ENCODE measurements around the gene TUSC2.

TUSC2 gene

DNA sequence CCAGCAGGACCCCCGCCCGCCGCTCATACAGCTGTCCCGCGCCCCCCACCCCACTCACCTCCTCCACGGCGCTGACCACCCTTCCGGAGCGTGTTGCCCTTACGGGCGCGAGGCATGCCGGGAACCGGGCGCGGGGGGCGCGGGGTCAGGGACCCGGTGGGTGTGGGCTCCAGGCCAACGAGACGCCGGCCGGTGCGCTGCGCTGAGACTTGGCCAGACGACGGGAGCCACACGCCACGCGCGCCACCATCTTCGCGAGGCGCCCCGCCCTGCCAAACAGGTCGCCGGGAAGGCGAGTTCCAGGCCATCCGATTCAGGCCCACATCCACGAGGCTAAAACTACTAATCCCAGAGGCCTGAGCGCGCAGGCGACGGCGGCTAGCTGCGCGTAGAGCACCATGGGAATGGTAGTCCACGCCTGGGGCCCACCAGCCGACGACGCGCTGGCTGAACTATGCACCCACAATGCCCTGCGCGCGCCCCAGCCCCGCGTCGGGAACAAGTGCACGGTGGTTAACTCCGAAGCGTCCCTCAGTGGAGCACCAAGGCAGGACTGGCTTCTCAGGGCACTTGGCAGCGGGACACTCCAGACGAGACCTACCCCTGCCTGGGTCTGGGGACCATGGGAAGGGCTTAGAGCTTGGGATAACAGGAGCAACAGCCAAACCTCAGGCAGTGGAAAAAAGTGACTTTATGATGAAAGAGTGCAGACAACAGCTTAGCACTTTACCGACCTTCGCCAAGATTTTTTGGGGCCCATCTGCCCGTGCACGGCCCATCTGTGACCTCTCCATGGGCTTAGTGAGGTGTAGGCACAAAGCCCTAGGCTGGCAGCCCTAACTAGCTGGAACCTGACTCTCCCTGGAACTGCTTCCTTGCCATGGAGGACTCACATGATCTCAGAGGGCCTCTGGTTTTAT lies 35.6 kb downstream of the TUSC2 start, which contains the start of gene IFRD2 (continued):
- TF ChIP-seq ZNF514 (tag by site-specific recombination; IDR thresholded peaks at IDR 0.05) (no peak), ZNF335 (tag by site-specific recombination; conservative IDR thresholded peaks at IDR 0.05) (peak; percentile 65; the same call in 1 of the 2 replicates), ZNF837 (tag by site-specific recombination; IDR thresholded peaks at IDR 0.05) (no peak), TCF7L2 (IDR thresholded peaks at IDR 0.05; ENCODE audit: borderline replicate concordance, low read depth, low read length) (no peak), ZBTB7A (tag by site-specific recombination; IDR thresholded peaks at IDR 0.05; ENCODE audit: low read depth) (no peak), ZNF747 (tag by site-specific recombination; IDR thresholded peaks at IDR 0.05) (no peak), ZNF274 (IDR thresholded peaks at IDR 0.05; ENCODE audit: low read length) (no peak), ZNF274 (tag by site-specific recombination; IDR thresholded peaks at IDR 0.05; ENCODE audit: borderline replicate concordance) (no peak), ZNF785 (tag by site-specific recombination; IDR thresholded peaks at IDR 0.05) (no peak), ZNF660 (tag by site-specific recombination; IDR thresholded peaks at IDR 0.05) (0 out of 2 replicates have a peak, but pooled peaks have one; percentile 12), HOXC10 (CRISPR knock-in tag; IDR thresholded peaks at IDR 0.05) (no peak), ZNF488 (tag by site-specific recombination; IDR thresholded peaks at IDR 0.05) (no peak), SALL2 (tag by site-specific recombination; IDR thresholded peaks at IDR 0.05; ENCODE audit: borderline replicate concordance) (no peak), ZNF280C (tag by site-specific recombination; IDR thresholded peaks at IDR 0.05) (no peak), ZNF354C (tag by site-specific recombination; IDR thresholded peaks at IDR 0.05; ENCODE audit: borderline replicate concordance, low read depth) (no peak), ZSCAN16 (tag by site-specific recombination; IDR thresholded peaks at IDR 0.05) (no peak), ZNF324 (tag by site-specific recombination; IDR thresholded peaks at IDR 0.05) (0 out of 2 replicates have a peak, but pooled peaks have one; percentile 31), ZNF560 (tag by site-specific recombination; IDR thresholded peaks at IDR 0.05; ENCODE audit: borderline replicate concordance) (no peak), KLF9 (tag by site-specific recombination; IDR thresholded peaks at IDR 0.05; ENCODE audit: low read depth) (peak; percentile 78), ZNF610 (tag by site-specific recombination; IDR thresholded peaks at IDR 0.05; ENCODE audit: borderline replicate concordance) (no peak), ZNF544 (tag by site-specific recombination; IDR thresholded peaks at IDR 0.05) (no peak), KLF7 (tag by site-specific recombination; IDR thresholded peaks at IDR 0.05; ENCODE audit: borderline replicate concordance) (peak; percentile 96), ZNF530 (tag by site-specific recombination; IDR thresholded peaks at IDR 0.05; ENCODE audit: low read depth) (no peak), KLF10 (tag by site-specific recombination; IDR thresholded peaks at IDR 0.05) (peak; percentile 43; the same call in 1 of the 2 replicates), ZNF121 (tag by site-specific recombination; IDR thresholded peaks at IDR 0.05) (no peak), ZNF416 (tag by site-specific recombination; IDR thresholded peaks at IDR 0.05) (no peak), ZNF830 (tag by site-specific recombination; IDR thresholded peaks at IDR 0.05; ENCODE audit: low read depth) (no peak), TRIM28 (IDR thresholded peaks at IDR 0.05; ENCODE audit: borderline replicate concordance, low read length) (no peak), ZNF558 (tag by site-specific recombination; IDR thresholded peaks at IDR 0.05) (no peak), ZNF624 (tag by site-specific recombination; IDR thresholded peaks at IDR 0.05) (no peak)
- TF ChIP-seq, protein P1, sequence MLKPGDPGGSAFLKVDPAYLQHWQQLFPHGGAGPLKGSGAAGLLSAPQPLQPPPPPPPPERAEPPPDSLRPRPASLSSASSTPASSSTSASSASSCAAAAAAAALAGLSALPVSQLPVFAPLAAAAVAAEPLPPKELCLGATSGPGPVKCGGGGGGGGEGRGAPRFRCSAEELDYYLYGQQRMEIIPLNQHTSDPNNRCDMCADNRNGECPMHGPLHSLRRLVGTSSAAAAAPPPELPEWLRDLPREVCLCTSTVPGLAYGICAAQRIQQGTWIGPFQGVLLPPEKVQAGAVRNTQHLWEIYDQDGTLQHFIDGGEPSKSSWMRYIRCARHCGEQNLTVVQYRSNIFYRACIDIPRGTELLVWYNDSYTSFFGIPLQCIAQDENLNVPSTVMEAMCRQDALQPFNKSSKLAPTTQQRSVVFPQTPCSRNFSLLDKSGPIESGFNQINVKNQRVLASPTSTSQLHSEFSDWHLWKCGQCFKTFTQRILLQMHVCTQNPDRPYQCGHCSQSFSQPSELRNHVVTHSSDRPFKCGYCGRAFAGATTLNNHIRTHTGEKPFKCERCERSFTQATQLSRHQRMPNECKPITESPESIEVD (tag by site-specific recombination; IDR thresholded peaks at IDR 0.05): no peak
- TF ChIP-seq, protein P2, sequence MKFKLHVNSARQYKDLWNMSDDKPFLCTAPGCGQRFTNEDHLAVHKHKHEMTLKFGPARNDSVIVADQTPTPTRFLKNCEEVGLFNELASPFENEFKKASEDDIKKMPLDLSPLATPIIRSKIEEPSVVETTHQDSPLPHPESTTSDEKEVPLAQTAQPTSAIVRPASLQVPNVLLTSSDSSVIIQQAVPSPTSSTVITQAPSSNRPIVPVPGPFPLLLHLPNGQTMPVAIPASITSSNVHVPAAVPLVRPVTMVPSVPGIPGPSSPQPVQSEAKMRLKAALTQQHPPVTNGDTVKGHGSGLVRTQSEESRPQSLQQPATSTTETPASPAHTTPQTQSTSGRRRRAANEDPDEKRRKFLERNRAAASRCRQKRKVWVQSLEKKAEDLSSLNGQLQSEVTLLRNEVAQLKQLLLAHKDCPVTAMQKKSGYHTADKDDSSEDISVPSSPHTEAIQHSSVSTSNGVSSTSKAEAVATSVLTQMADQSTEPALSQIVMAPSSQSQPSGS (tag by site-specific recombination; IDR thresholded peaks at IDR 0.05; ENCODE audit: low read depth): no peak
- TF ChIP-seq, protein P3, sequence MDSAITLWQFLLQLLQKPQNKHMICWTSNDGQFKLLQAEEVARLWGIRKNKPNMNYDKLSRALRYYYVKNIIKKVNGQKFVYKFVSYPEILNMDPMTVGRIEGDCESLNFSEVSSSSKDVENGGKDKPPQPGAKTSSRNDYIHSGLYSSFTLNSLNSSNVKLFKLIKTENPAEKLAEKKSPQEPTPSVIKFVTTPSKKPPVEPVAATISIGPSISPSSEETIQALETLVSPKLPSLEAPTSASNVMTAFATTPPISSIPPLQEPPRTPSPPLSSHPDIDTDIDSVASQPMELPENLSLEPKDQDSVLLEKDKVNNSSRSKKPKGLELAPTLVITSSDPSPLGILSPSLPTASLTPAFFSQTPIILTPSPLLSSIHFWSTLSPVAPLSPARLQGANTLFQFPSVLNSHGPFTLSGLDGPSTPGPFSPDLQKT (IDR thresholded peaks at IDR 0.05; ENCODE audit: borderline replicate concordance, low read depth, low read length): no peak
